IPS DF 6.9 (cell line): Measurements from ENCODE around the gene PRRC1.
A peak's percentile ranks its signal among the peaks of the same experiment; 100 is the strongest.
"Not testable (repeated sequence)": the region's sequence is repeated elsewhere in the genome, so short reads cannot be mapped to it uniquely, and the experiment has no call there.

ENCODE experiments used
- DNase-seq: peaks from one replicate; pipeline ENCODE4 v3.0.0-alpha.2; 2013; ENCODE audit warnings: low read depth, low spot score
- H3K27ac ChIP-seq: one replicate; pipeline ENCODE4 v1.5.1; 2013; ENCODE audit warnings: low read length, control low read depth
- H3K27me3 ChIP-seq: 2 replicates; pipeline ENCODE4 v1.6.1; 2013; ENCODE audit warnings: mild to moderate bottlenecking, low read length; ENCODE audit not compliant: control insufficient read depth, insufficient read depth
- H3K36me3 ChIP-seq: 2 replicates; pipeline ENCODE4 v1.6.1; 2013; ENCODE audit warnings: low read length; ENCODE audit not compliant: control insufficient read depth, insufficient read depth
- H3K4me1 ChIP-seq: 2 replicates; pipeline ENCODE4 v1.6.1; 2013; ENCODE audit warnings: low read length; ENCODE audit not compliant: control insufficient read depth, insufficient read depth
- H3K4me3 ChIP-seq: 2 replicates; pipeline ENCODE4 v1.5.1; 2013; ENCODE audit warnings: mild to moderate bottlenecking, low read length
- H3K9me3 ChIP-seq: 2 replicates; pipeline ENCODE4 v1.6.1; 2013; ENCODE audit warnings: low read length, inconsistent platforms; ENCODE audit not compliant: control insufficient read depth, insufficient read depth
- WGBS: extraction: QIAGEN DNeasy Blood & Tissue Kit; methylation state at CpG from one replicate; pipeline ENCODE4 v1.1.7; 2013; ENCODE audit warnings: mixed read lengths, missing lambda C conversion rate; ENCODE audit not compliant: insufficient read length, insufficient coverage; 5-methylcytosine and 5-hydroxymethylcytosine counted together

PRRC1 gene

GRCh38 chr5:127514816-127515215, 2.6 kb upstream of the PRRC1 start:
- Histone ChIP-seq H3K4me1 (0 out of 2 replicates have a peak, but pooled peaks cover 1% of the 10 kb centered on the region), H3K4me3 (no peak overlapping the region), H3K36me3 (no peaks in the 10 kb centered on the region), H3K27me3 (no peaks in the 10 kb centered on the region), H3K27ac (no peak overlapping the region), H3K9me3 (no peaks in the 10 kb centered on the region)
- DNase-seq = no peak
- no CpG with 5 or more reads among the region's 1 CpG for WGBS

GRCh38 chr5:127515693-127516440, 1.6 kb upstream of the PRRC1 start:
- Histone ChIP-seq H3K4me1 (0 out of 2 replicates have a peak, but pooled peaks cover 1% of the 10 kb centered on the region), H3K27ac (no peak overlapping the region), H3K36me3 (no peaks in the 10 kb centered on the region), H3K4me3 (no peak overlapping the region), H3K27me3 (no peaks in the 10 kb centered on the region), H3K9me3 (no peaks in the 10 kb centered on the region)
- DNase-seq = no peak
- no CpG with 5 or more reads among the region's 10 CpGs for WGBS

GRCh38 chr5:127517110-127517479, 345 bp upstream of the PRRC1 start:
- no peaks in the 10 kb centered on the region; the same call in 1 of the 2 replicates for H3K9me3 ChIP-seq
- H3K4me1 ChIP-seq = 0 out of 2 replicates have a peak, but pooled peaks cover 1% of the 10 kb centered on the region
- no CpG with 5 or more reads among the region's 9 CpGs for WGBS
- H3K27me3 ChIP-seq = no peaks in the 10 kb centered on the region
- no peaks in the 10 kb centered on the region for H3K36me3 ChIP-seq
- no peak overlapping the region for H3K27ac ChIP-seq
- H3K4me3 ChIP-seq = peak overlapping the region; percentile 14; the same call in 1 of the 2 replicates
- DNase-seq = peak; percentile 22

GRCh38 chr5:127518319-127518621, 830 bp downstream of the PRRC1 start:
- Histone ChIP-seq H3K4me3 (peak overlapping the region; percentile 59), H3K4me1 (0 out of 2 replicates have a peak, but pooled peaks cover 1% of the 10 kb centered on the region)
- no peak for DNase-seq

GRCh38 chr5:127519527-127519926, 2.1 kb downstream of the PRRC1 start:
- Histone ChIP-seq H3K4me3 (no peak overlapping the region), H3K9me3 (no peaks in the 10 kb centered on the region; the same call in 1 of the 2 replicates), H3K4me1 (0 out of 2 replicates have a peak, but pooled peaks cover 1% of the 10 kb centered on the region), H3K36me3 (peaks cover 5% of the 10 kb centered on the region; the same call in 1 of the 2 replicates), H3K27ac (no peak overlapping the region), H3K27me3 (no peaks in the 10 kb centered on the region)
- 100% methylated on average over 1 of the region's 4 CpGs for WGBS
- no peak for DNase-seq

More at GRCh38 chr5:127518319-127518621, 830 bp downstream of the PRRC1 start:
- H3K27me3 ChIP-seq = no peaks in the 10 kb centered on the region
- WGBS = no CpG with 5 or more reads among the region's 10 CpGs
- H3K27ac ChIP-seq = no peak overlapping the region
- no peaks in the 10 kb centered on the region; the same call in 1 of the 2 replicates for H3K36me3 ChIP-seq
- H3K9me3 ChIP-seq = no peaks in the 10 kb centered on the region; the same call in 1 of the 2 replicates

GRCh38 chr5:127521138-127521770, 3.8 kb downstream of the PRRC1 start:
- no peak overlapping the region for H3K4me3 ChIP-seq
- DNase-seq = no peak
- H3K36me3 ChIP-seq = peaks cover 6% of the 10 kb centered on the region; the same call in 1 of the 2 replicates
- H3K27me3 ChIP-seq = no peaks in the 10 kb centered on the region
- no peak overlapping the region for H3K27ac ChIP-seq
- no peaks in the 10 kb centered on the region; the same call in 1 of the 2 replicates for H3K9me3 ChIP-seq
- no CpG with 5 or more reads among the region's 6 CpGs for WGBS
- H3K4me1 ChIP-seq = 0 out of 2 replicates have a peak, but pooled peaks cover 1% of the 10 kb centered on the region

GRCh38 chr5:127525181-127525580, 7.7 kb downstream of the PRRC1 start:
- no peak overlapping the region for H3K27ac ChIP-seq

GRCh38 chr5:127529904-127530682, 12.7 kb downstream of the PRRC1 start:
- Histone ChIP-seq H3K4me1 (no peaks in the 10 kb centered on the region), H3K36me3 (peaks cover 18% of the 10 kb centered on the region; the same call in 1 of the 2 replicates), H3K9me3 (no peaks in the 10 kb centered on the region), H3K27me3 (no peaks in the 10 kb centered on the region), H3K4me3 (no peak overlapping the region), H3K27ac (no peak overlapping the region)
- no peak for DNase-seq
- no CpG with 5 or more reads among the region's 5 CpGs for WGBS

More at GRCh38 chr5:127525181-127525580, 7.7 kb downstream of the PRRC1 start:
- WGBS = no CpG with 5 or more reads among the region's 1 CpG
- no peak for DNase-seq
- H3K4me1 ChIP-seq = no peaks in the 10 kb centered on the region
- no peak overlapping the region for H3K4me3 ChIP-seq
- H3K9me3 ChIP-seq = no peaks in the 10 kb centered on the region; the same call in 1 of the 2 replicates
- no peaks in the 10 kb centered on the region for H3K27me3 ChIP-seq
- peaks cover 11% of the 10 kb centered on the region; the same call in 1 of the 2 replicates for H3K36me3 ChIP-seq

- no peak for DNase-seq
- H3K4me3 ChIP-seq = no peak overlapping the region
- H3K27ac ChIP-seq = no peak overlapping the region
- no peaks in the 10 kb centered on the region for H3K27me3 ChIP-seq
- H3K9me3 ChIP-seq = no peaks in the 10 kb centered on the region
- H3K4me1 ChIP-seq = no peaks in the 10 kb centered on the region
- peaks cover 17% of the 10 kb centered on the region; the same call in 1 of the 2 replicates for H3K36me3 ChIP-seq
- 100% methylated on average over 1 of the region's 2 CpGs for WGBS
Observed at GRCh38 chr5:127536687-127537086, 19.2 kb downstream of the PRRC1 start.

- H3K4me1 ChIP-seq, H3K36me3 ChIP-seq, H3K4me3 ChIP-seq, H3K9me3 ChIP-seq, H3K27ac ChIP-seq, H3K27me3 ChIP-seq, DNase-seq: not testable (repeated sequence)
- no CpG with 5 or more reads among the region's 3 CpGs for WGBS
Observed at GRCh38 chr5:127540553-127540952, 23.1 kb downstream of the PRRC1 start.
